ENCODE measurements around the gene FGD4.

DNA sequence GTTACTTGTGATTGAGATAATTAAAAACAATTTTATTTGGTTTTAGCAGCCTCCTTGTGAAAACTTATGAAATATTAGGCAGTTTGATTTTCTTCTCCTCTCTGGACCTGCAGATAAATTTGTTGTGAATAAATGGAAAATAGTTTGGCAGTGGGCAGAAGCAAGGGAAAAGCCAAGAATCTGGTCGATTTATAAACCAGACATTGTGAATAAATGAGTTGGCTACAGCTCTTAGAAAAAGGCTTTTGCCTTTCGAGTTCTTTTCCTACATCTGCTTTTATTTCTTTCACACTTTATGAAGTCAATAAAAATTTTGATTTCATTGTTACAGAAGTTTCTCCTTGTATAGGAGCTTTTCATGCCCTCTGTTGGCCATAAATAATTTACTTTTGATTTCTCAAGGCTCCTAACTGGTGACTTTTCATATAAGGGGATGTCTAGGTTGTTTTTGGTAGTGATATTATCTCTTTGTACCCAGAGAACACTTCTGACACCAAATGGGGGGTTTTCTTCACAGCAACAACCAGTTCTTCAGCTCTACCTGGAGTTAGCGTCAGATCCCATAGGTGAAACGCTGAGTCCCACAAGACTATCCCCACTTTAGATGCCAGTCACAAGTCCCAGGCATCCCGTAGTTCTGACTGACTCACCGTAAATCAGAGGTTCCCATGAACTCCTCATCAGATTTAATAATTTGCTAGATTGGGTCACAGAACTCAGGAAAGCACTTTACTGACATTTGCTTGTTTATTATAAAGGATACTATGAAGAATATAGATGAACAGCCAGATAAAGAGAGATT lies 143.3 kb downstream of the FGD4 start:
- TF ChIP-seq SPI1 (IDR thresholded peaks at IDR 0.05; ENCODE audit: borderline replicate concordance, low read depth): no peak
- TF ChIP-seq GABPA (IDR thresholded peaks at IDR 0.05; ENCODE audit: low read depth): no peak
- TF ChIP-seq, protein P1, sequence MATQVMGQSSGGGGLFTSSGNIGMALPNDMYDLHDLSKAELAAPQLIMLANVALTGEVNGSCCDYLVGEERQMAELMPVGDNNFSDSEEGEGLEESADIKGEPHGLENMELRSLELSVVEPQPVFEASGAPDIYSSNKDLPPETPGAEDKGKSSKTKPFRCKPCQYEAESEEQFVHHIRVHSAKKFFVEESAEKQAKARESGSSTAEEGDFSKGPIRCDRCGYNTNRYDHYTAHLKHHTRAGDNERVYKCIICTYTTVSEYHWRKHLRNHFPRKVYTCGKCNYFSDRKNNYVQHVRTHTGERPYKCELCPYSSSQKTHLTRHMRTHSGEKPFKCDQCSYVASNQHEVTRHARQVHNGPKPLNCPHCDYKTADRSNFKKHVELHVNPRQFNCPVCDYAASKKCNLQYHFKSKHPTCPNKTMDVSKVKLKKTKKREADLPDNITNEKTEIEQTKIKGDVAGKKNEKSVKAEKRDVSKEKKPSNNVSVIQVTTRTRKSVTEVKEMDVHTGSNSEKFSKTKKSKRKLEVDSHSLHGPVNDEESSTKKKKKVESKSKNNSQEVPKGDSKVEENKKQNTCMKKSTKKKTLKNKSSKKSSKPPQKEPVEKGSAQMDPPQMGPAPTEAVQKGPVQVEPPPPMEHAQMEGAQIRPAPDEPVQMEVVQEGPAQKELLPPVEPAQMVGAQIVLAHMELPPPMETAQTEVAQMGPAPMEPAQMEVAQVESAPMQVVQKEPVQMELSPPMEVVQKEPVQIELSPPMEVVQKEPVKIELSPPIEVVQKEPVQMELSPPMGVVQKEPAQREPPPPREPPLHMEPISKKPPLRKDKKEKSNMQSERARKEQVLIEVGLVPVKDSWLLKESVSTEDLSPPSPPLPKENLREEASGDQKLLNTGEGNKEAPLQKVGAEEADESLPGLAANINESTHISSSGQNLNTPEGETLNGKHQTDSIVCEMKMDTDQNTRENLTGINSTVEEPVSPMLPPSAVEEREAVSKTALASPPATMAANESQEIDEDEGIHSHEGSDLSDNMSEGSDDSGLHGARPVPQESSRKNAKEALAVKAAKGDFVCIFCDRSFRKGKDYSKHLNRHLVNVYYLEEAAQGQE (IDR thresholded peaks at IDR 0.05; ENCODE audit: insufficient replicate concordance, low read depth): no peak
- TF ChIP-seq, protein P2, sequence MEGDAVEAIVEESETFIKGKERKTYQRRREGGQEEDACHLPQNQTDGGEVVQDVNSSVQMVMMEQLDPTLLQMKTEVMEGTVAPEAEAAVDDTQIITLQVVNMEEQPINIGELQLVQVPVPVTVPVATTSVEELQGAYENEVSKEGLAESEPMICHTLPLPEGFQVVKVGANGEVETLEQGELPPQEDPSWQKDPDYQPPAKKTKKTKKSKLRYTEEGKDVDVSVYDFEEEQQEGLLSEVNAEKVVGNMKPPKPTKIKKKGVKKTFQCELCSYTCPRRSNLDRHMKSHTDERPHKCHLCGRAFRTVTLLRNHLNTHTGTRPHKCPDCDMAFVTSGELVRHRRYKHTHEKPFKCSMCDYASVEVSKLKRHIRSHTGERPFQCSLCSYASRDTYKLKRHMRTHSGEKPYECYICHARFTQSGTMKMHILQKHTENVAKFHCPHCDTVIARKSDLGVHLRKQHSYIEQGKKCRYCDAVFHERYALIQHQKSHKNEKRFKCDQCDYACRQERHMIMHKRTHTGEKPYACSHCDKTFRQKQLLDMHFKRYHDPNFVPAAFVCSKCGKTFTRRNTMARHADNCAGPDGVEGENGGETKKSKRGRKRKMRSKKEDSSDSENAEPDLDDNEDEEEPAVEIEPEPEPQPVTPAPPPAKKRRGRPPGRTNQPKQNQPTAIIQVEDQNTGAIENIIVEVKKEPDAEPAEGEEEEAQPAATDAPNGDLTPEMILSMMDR (IDR thresholded peaks at IDR 0.05; ENCODE audit: insufficient read depth, low read length): no peak
- no peak for TF ChIP-seq POLR2AphosphoS5 (IDR thresholded peaks at IDR 0.05; ENCODE audit: low read depth)

Measured in HL-60 (cell line).